RKO (cell line): ENCODE data around the gene TFPT.

Experiments used
- DNase-seq: peaks from one replicate; pipeline ENCODE4 v3.0.0-alpha.2; 2016; ENCODE audit warnings: low spot score

The TFPT gene

DNA sequence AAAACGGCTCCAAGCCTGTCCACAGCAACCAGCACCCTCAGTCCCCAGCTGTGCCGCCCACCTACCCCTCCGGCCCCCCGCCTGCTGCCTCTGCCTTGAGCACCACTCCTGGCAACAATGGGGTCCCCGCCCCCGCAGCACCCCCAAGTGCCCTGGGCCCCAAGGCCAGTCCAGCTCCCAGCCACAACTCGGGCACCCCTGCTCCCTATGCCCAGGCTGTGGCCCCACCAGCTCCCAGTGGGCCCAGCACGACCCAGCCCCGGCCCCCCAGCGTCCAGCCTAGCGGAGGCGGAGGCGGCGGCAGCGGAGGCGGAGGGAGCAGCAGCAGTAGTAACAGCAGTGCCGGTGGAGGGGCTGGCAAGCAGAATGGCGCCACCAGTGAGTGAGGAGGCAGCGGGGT is 32.7 kb upstream of the TFPT start:
- no peak for DNase-seq

DNA sequence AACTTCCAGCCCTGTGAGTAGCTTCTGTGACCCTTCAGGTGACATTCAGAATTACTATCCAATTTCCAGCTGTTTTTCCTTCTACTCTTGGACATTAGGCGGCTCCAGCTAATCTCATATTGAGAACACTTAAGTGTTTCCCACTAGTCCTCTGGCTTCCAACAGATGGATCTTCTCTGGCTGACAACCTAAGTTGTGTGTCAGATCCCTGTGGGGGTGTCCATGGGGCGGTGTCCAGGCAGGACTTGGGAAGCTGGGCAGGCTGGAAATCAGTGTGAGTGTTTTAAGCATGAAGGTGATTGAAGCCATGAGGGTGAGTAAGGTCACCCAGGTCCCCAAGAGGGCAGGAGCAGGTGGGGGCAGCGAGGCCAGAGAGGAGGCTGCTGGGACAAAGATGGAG is 32.2 kb upstream of the TFPT start:
- DNase-seq: no peak

DNA sequence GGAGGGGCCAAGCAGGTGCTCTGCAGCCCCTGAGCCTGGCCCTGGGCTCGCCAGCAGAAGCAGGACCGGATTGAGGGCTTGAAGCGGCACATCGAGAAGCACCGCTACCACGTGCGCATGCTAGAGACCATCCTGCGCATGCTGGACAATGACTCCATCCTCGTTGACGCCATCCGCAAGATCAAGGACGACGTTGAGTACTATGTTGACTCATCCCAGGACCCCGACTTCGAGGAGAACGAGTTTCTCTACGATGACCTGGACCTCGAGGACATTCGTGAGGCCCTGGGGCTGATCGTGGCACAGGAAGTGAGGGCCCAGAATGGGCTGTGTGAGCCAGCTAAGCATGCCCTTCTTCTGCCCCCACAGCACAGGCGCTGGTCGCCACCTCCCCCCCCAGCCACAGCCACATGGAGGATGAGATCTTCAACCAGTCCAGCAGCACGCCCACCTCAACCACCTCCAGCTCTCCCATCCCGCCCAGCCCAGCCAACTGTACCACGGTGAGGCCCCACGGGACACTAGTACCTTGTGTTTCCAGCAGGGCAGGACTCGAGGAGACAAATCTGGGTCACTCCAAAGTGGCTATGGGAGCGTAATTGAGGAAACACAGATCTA is 30.2 kb upstream of the TFPT start:
- no peak for DNase-seq

DNA sequence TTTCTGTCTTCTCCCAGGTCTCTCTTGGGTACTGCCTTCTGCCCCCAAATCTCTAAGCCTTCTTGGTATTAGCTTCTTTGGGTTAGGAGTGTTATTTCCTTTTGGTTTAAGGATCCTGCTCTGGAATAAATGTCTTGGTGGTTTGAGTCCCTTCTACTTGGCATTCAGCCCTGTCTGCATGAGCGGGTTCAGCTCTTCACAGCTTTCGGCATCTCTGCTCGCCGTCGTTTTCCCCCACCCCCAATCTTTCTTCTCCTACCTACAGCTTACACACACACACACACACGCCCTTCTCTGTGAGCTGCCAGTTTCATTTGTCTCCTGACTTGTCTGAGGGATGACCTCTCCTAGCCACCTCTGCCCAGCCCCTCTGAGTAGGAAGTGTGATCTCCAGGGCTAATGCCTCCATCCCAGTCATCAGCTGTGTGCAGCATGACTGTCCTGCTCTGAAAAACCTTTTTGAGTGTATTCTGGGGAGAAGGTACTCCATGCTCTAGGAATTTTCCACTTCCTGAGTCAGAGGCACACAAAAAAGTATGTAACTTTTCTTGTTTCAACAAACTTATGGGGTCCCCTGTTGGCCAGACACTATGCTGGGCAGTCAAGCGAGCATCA is 26.8 kb upstream of the TFPT start:
- no peak for DNase-seq

DNA sequence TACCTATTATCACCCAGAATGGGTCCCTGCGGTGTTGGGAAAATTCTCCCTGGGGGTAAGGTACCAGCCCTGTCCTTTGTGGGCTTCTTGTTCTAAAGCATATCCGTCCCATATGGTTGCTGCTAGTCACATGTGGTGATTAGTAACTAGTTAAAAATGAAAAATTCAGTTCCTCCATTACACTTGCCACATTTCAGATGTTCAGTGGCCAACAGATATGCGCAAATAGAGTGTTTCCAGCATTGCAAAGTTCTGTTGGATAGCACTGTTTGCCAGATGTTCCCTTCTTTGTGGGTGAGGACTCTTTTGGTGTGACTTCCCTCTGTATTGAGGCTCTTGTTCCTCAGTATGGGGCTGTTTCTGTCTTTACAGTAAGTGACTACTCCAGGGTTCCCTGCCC is 25.9 kb upstream of the TFPT start:
- DNase-seq: no peak

DNA sequence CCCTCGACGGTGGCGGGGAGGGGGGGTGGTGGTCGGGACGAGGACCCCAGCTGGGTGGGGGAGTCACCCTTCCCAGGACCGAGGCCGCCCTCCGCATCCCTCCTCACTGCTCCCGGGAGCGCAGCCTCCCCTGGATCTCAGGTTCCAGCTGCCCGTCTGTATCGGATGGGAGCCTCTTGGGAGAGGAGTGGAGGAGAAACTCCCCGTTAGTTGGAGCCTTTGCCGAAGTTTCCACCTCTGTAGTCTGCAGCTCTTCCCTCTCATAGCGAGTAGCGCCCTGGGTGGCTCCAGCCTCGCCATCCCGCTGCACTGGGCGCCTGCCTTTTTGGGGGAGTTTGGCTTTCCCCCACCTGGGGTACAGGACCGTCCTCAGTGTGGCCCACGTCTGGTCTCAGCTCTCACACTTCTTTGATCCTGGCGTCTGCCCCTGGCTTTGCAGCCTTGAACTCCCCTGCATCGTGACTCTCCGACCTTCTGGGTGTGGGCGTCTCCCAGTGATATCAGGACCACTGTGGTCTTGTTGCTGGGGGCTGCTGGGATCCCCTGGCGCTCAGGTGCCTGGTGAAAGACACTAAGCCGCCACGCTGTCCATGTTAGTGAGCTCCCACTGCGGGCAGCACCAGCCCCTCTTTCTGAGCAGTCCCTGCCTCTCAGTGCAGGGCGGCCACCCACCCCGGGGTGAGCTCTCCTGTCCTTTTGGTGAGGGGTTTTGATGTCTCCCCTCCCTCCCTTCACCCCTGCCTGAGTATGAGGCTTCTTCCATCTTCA is 23.2 kb upstream of the TFPT start:
- no peak for DNase-seq

DNA sequence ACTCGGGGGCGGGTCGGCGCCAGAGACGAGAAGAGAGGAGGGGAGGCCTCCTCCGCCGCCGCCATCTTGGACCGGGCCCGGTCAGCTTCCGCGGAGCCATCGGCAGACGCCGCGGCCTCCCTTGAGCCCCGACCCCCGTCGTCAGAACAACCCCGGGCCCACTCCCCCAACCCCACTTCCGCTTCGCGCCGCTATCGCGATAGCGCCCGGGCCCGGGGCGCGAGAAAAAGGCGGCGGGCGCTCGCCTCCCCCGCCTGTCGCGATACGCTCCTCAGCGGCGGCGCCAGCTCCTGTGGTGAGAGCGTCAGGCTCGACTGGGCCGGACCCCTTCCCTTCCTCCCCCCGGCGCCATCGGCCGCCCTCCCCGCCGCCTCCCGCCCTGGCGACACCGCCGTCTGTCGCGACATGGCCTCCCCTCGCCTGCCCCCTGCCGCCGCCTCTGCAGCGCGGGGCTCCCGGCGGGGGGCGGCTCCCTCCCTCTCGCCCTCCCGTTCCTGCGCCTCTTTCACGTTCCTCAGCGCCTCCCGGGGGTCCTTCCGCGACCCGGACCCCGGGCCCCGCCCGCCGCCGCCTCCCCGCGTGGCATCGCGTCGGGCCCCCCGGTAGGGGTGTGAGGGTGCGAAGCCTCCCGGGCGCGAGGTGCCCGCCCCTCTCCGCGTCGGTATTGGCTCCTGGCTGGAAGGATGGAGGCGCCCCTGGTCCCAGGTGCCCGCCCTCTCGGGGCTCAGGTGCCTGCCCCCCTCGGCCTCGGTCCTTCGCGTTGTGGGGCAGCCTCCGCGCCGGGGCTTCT is 22.4 kb upstream of the TFPT start, which contains the start of gene CNOT3:
Gene CNOT3, plus strand, starts transcription at position 64 of the 790 bp plus-strand sequence. CDS start 5,217 bp downstream, outside the sequence.
- no peak for DNase-seq

DNA sequence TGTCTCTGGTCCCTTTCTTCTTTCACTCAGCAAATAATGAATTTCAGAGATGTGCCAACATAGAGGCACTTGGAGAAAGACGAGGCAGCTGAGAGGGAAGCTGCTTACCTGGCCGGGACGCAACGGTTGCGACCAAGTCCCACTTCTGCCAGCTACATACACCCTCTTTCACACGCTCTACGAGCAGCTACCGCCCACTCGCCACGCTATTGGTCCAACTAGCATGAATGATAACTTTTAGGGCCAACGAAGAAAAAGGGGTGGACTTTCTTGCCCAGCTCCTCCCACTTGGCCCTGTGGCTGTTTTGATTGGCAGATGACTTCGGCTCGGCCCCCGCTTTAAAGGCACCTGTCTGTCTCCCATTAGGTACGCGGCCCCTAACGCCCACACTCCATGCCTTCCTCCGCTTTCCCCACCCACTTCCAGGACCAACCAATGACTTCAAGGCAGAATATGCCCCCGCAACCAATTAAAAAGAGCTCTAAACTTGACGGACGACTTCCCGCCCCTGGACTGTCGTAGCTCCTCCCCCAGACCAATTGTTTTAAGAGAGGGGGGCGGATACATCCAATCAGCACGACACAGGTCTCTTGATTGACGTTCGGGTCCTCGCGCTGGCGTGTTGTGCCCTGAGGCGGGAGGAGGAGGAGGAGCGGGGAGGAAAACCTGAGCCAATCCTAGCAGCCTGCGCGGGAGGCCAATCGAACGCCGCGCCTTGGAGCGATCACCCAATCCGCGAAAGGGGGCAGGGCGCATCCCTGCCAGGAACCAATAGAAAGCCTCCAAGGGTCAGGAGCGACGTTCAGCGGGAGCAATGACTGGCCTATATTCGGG is 21.6 kb upstream of the TFPT start:
- peak; percentile 100 for DNase-seq

DNA sequence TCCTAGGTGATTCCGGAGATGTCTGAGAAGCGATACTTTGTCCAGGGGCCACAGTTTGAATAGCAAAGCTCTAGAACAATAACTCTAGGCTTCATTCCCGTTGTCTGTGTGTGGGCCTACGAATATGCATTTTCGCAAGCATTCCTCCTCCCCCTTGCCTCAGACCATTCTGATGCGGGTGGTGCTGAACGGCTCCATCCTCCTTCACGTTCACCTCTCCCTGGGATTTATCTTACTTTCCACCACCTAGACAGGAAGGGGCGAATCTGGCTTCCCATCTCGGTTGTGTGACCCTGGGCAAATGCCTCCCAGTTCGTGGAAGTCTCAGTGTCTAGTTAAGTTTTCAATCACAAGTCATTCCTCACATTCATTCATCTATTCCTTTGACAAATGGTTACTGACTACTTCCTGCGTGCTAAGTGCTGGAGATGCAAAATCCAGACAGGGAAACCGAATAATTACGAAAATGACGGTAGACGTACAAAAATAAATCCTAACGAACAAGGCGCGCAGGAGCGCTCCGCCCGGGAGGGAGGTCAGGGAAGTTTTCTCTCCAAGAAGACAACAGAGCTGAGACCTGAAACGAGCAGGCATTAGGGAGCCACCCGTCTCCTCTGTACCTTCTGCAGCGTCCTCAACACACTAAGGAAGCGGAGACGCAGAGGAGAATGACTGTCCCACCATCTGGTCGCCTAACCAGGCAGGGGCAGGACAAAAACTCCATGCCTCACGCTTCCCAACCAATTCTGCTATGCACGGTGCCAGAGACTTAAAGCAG is 20.8 kb upstream of the TFPT start:
- DNase-seq: peak; percentile 30

DNA sequence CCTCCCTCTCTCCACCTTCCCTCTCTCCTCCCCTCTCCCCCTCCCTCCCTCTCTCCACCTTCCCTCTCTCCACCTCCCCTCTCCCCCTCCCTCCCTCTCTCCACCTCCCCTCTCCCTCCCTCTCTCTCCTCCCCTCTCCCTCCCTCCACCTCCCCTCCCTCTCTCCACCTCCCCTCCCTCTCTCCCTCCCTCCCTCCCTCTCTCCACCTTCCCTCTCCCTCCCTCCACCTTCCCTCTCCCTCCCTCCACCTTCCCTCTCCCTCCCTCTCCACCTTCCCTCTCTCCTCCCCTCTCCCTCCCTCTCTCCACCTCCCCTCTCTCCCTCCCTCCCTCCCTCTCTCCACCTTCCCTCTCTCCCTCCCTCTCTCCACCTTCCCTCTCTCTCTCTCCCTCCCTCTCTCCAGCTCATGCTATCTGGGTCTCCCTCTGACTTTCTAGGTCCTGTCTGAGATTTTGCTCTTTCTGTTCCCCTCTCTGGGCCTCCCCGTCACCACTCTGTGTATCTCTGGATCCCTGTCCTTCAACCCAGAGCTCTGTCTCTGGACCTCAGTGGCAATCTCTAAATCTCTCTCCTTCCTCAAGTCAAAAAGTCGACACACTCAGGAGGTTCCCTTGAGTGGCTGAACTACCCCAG is 18.6 kb upstream of the TFPT start:
- no peak for DNase-seq

DNA sequence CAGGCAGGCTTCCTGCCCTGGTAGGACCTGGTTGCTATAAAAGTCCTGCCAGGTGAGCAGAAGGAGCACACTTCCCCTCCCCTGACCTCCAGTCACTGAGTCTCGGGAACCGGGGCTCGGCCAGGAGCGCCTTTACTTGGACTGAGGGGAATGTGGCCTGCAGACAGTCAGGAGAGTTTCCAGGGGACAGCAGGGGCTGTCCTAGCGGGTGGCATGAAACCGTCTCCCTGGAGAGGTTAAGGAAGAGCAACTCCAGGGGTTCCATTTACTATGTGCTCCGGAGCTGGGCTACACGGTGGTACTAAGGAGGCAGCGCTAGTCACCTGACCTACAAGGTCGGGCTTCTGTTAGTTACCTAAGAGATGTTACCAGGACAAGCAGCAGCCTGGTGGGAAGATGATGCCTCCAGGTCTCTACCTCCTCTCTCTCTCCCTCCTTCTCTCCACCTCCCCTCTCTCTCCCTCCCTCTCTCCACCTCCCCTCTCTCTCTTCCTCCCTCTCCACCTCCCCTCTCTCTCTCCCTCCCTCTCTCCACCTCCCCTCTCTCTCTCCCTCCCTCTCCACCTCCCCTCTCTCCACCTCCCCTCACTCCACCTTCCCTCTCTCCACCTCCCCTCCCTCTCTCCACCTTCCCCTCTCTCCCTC is 18.0 kb upstream of the TFPT start:
- no peak for DNase-seq

DNA sequence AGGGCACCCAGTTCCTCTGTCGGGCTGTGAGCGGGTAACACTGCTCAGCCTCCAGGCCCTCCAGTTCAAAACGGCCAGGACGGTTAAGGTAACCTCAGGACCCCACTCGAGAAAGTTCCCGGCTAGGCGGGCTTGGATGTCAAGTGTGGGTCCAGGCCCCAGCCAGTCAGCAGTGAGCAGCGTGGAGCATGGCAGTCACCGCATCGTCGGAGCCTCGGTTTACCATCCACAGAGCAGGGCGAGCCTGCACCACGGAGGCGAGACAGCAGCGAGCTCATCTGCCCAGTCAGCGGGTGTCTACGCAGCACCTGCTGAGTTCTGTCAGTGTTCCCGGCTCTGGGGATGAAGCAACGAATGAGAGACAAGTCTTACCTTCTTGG is 14.2 kb upstream of the TFPT start:
- DNase-seq: no peak

DNA sequence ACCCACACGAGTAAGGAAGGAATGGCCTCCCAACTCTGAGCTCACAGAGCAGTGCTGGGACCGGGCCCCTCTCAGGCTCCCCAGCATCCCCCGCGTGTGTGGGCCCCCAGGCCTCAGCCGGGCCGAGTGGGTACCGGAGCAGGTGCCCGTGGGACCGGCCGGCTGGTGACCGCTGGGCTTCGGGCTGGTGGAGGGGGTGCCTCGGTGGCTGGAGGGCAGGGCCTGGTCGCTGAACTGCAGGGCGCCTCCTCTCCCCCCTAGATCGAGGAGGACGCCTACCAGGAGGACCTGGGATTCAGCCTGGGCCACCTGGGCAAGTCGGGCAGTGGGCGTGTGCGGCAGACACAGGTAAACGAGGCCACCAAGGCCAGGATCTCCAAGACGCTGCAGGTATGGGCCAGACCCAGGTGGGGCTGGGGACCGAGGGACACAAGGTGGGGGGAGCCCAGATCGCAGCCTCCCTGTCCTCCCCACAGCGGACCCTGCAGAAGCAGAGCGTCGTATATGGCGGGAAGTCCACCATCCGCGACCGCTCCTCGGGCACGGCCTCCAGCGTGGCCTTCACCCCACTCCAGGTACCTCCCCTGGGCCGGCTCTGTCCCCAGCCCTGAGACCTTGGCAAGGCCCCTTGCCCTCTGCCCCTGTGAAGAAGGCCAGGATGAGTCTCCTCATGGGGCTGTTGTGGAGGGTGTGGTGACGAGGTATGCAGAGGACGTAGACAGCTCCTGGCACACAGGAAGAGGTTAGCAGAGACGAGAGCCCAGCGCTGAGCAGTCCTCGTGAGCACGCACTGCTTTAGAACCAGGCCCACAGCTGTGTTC is 13.5 kb upstream of the TFPT start:
- DNase-seq: no peak

DNA sequence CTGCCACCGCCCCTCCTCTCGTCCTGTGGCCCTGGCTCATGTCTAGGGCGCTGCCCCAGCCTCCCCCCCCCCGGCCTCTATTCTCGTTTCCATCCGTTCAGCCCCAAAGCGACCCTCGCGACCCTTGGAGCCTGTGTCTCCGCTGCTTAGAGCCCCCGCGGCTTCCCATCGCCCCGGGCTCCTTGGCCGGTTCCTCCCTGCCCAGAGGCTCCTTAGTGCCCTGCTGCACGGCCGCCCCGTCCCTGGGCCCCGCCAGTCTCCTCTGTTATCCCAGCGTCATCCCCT is 12.9 kb upstream of the TFPT start:
- DNase-seq: no peak

DNA sequence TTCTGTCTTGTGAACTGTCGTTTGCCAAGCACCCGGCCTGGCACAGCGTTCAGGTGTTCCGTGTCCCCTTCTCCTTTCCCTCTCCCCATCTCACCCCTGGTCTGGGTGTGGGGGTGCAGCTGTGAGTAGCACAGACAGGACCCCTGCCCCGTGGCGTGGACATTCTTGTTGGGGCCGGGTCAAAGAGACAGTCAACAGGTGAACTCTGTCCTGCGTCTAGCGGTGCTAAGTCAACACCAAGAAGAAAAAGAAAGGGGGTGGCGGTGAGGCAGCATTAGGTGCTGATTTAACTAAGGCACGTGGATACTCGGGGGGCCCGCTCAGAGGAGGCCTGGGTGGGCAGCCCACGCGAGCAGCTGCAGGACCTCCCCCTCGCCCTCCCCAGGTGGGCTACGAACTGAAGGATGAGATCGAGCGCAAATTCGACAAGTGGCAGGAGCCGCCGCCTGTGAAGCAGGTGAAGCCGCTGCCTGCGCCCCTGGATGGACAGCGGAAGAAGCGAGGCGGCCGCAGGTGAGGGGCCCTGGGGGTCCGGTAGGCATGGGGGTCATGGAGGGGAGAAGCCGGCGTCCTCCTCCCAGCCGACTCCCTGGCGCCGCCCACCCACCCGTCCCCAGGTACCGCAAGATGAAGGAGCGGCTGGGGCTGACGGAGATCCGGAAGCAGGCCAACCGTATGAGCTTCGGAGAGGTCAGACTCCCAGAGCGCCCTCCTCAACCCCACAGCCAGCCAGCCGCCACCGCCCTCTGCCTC is 12.4 kb upstream of the TFPT start:
- DNase-seq: no peak

DNA sequence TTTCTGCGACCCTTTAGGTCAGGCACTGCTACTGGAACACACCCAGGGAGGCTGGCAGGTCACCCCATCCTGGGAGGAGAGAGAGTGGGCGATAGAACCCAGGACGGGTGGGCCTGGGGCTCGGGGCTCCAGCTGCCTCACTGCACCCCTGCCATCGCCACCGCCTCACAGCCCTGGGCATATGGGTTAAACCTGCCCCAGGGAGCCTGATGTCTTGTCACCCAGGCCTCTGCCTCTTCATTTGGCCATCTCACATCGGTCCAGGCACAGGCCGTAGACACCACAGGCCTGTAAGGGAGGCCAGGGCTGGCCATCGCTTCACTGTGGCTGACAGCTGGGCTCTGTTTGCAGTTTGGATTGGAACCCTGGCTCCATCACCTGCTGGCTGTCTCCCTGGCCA is 10.3 kb upstream of the TFPT start:
- no peak for DNase-seq

DNA sequence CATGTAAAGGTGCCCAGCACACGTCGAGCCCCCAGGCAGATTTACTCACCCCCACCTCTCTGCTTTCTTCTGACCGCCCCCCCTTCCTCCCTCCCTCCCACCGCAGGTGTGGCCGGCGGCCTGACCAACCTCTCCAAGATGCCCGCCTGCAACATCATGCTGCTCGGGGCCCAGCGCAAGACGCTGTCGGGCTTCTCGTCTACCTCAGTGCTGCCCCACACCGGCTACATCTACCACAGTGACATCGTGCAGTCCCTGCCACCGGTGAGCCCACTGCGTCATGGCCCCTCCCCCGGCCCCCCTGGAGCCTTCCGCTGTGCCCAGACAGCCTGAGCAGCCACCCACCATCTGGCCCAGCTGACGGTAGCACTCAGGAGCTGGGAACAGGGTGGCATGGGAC is 8.9 kb upstream of the TFPT start:
- no peak for DNase-seq

DNA sequence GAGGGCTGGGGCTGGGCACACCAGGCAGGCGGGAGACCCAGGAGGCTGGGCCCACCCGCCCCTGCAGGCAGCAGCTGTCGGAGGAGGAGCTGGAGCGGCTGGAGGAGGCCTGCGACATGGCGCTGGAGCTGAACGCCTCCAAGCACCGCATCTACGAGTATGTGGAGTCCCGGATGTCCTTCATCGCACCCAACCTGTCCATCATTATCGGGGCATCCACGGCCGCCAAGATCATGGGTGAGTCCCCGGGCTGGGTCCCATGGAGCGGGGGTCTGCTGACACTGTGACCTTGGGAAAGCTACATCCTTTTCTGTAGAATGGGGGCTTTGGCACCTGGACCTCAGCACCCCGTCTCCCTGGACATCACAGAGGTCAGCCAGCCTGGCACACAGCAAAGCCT is 8.2 kb upstream of the TFPT start:
- no peak for DNase-seq

DNA sequence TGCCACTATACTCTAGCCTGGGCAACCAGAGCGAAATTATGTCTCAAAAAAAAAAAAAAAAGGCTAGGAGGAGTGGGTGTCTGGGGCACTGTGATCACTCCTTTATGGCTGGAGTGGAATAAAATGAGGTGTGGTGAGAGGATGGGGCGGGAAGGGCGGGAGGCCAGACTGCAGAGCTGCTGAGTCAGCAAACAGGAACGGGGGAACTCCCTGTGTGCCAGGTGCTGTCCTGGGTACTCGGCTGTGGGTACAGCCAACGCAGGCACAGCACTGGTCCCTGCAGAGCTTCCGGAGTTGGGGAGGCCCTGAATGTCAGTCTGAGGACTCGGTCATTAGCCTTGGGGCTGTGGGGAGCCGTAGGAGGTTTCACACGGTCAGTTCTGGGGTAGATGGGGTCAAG is 5.8 kb upstream of the TFPT start:
- DNase-seq: no peak
